GM21619 (cell line): ENCODE measurements around the gene CYP3A5.
"Not testable (repeated sequence)": the region's sequence is repeated elsewhere in the genome, so short reads cannot be mapped to it uniquely, and the experiment has no call there.

Experiments used
- ATAC-seq: cut with Tn5 transposase; IDR thresholded peaks from one replicate; pipeline ENCODE4 v1.9.1; 2021; ENCODE audit not compliant: unreplicated experiment

CYP3A5 gene

GRCh38 chr7:99685871-99686608, 6.2 kb upstream of the CYP3A5 start:
- not testable (repeated sequence) for ATAC-seq

- no peak for ATAC-seq
Measured at GRCh38 chr7:99685129-99685758, 5.4 kb upstream of the CYP3A5 start.

DNA sequence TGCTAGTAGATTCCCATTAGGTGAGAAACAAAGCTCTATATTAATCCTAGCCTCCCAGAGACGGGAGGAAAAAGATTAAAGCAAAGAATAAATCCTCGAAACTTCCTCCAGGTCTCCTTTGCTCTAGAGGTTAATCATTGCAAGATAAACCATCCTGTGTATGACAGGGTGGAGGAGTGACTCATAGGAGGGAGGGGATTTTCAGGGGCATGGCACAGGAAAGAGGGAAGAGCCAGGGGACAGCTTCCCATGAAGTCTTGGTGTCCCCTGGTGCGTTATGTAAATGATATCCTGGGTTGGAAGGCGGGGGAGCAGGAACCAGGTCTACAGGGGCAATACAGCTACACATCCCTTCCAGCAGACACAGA, 780 bp downstream of the CYP3A5 start:
- ATAC-seq = no peak

DNA sequence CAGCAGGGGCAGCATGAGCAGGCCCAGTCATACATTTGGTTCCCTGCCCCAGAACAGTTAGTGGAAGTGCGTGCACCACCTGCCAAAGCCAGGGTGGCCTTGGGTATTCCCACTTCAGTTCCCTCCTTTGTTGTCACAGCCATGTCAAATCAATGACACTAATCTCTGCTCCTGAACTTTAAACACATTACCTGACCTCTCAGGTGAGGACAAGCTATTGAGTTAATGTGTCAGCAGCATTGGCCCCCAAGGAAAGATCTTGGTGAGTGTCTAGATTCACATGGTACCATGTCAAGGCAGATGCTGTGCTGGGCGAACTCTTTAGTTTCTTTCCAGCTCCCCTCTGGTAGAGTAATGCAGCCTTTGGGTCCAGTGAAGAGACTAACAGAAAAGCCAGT, 2.1 kb downstream of the CYP3A5 start:
- no peak for ATAC-seq

- no peak for ATAC-seq
Measured at GRCh38 chr7:99677013-99677647, 2.7 kb downstream of the CYP3A5 start.

DNA sequence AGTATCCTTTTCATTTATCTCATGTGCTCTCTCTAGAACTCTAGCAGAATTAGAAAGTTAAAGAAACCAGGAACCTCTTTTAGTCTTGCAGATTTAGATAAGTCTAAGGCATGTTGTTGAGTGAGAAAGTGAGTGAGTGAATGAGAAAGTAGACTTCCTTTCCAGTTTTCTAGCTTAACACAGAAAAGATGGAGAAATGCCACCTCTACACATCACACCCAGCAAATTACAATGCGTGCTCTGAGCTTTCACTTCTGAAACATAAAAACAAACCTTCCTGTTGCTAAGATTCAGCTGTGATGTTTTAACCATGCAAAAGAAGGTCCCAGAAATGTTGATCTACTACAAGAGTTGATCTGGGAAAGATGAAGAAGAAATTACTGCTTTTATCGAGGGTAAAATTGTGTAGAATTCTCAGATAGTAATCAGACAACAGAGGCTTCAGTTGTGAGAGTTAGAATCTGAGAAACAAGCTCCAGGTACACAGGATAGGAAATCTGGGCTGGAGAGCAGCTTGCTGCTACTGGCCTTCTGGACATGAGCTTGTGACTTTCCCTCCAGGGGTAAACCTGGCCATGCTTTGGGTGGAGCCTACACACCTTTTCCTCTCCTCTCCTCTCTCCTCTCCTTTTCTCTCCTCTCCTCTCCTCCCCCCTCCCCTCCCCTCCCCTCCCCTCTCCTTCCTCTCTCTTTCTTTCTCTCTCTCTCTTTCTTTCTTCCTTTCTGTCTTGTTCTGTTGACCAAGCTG, 4.6 kb downstream of the CYP3A5 start:
- ATAC-seq = no peak

DNA sequence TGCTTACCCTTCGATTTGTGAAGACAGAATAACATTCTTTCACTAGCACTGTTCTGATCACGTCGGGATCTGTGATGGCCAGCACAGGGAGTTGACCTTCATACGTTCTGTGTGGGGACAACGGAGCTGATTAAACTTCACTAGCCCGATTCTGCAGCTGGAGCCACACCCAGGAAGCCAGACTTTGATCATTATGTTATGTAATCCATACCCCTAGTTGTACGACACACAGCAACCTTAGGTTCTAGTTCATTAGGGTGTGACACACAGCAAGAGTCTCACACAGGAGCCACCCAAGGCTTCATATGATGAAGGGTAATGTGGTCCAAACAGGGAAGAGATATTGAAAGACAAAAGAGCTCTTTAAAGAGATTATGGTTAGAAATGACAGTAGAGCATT, 7.2 kb downstream of the CYP3A5 start:
- no peak for ATAC-seq

DNA sequence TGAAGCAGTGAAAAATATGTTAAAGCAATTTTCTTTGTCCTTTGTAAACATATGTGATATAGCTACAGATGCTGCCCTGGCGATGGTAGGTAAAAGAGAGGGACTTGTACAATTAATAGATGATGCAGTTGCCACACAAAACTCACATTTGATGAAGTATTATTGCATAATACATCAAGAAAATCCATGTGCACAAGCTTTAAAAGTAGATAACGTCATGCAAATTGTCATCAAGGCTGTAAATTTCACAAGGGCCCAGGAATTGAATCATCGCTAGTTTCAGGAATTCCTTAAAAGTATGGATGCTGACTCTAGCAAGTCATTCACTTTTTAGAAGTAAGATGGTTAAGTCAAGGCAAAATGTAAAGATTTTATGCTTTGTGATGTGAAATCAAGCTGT, 10.0 kb downstream of the CYP3A5 start:
- ATAC-seq = no peak

- no peak for ATAC-seq
Measured at GRCh38 chr7:99668541-99668940, 11.3 kb downstream of the CYP3A5 start.

GRCh38 chr7:99667179-99667578, 12.6 kb downstream of the CYP3A5 start:
- ATAC-seq = no peak

GRCh38 chr7:99666013-99666395, 13.8 kb downstream of the CYP3A5 start:
- ATAC-seq = no peak

DNA sequence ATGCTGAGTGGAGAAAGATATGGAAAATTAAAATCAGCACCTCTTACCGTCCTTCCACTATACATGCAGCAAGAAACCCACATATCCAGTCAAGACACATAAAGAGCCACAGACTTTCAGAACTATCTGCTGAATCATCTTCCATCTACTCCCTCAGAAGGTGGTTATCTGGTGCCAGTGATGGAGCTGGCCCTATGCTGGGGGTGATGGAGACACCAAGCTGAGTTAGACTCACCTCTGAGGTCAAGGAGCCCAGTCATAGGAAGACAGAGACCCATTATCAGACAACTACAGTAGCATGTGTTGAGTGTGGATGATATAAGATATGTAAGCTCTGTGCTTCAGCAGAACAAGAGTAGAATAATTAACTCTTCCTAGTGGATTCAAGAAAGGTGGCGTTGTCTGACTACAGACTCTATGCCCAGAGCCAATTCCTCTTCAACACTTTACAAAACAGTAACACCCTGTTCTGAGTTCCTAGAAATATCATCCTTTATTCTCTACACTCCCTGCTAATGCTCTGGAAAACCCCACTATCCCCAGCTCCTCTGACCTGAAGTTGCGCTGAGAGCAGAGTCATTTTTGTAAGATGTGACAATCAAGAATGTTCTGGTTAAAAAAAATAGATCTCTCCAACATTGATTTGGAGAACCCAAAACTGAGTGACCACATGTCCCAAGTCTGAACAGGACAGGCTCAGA, 14.3 kb downstream of the CYP3A5 start:
- no peak for ATAC-seq

DNA sequence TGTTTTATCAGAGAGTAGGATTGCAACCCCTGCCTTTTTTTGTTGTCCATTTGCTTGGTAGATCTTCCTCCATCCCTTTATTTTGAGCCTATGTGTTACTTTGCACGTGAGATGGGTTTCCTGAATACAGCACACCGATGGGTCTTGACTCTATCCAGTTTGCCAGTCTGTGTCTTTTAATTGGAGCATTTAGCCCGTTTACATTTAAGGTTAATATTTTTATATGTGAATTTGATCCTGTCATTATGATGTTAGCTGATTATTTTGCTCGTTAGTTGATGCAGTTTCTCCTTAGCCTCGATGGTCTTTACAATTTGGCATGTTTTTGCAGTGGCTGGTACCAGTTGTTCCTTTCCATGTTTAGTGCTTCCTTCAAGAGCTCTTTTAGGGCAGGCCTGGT, 21.9 kb downstream of the CYP3A5 start:
- not testable (repeated sequence) for ATAC-seq

DNA sequence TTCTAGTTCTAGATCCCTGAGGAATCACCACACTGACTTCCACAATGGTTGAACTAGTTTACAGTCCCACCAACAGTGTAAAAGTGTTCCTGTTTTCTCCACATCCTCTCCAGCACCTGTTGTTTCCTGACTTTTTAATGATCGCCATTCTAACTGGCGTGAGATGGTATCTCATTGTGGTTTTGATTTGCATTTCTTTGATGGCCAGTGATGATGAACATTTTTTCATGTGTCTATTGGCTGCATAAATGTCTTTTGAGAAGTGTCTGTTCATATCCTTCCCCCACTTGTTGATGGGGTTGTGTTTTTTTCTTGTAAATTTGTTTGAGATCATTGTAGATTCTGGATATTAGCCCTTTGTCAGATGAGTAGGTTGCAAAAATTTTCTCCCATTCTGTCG, 25.2 kb downstream of the CYP3A5 start:
- ATAC-seq = not testable (repeated sequence)

- ATAC-seq = no peak
Measured at GRCh38 chr7:99653754-99654153, 26.0 kb downstream of the CYP3A5 start.

DNA sequence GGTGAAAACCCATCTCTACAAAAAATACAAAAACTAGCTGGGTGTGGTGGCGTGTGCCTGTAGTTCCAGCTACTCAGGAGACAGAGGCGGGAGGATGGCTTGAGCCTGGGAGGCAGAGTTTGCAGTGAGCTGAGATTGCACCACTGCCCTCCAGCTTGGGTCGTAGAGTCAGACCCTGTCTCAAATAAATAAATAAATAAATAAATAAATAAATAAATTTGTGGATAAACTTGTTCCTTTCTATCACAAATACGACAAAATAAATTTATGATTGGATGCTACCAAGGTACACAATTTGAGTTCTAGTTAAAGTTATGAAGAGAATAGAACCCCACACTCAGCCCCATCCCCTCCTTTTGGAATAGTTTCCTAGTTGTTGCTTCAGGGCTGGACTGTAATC, 26.5 kb downstream of the CYP3A5 start:
- not testable (repeated sequence) for ATAC-seq

DNA sequence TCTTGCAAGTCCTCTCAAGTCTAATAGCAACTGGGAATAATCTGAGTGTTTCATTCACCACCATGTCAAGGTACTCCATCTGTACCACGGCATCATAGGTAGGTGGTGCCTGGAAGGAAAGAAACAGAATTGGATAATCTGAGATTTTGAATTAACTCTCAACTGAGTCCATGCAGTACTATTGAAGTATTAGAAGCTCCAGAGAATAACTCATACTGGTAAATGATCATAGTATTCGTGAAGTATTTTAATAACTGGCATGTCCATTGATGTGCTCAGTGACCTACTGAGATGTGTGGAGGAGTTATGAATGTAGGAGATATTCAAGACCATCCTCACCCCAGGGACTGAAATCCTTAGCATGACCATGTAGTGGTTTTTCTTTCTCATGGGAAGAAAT, 27.1 kb downstream of the CYP3A5 start:
- ATAC-seq = no peak

GRCh38 chr7:99651290-99651689, 28.5 kb downstream of the CYP3A5 start:
- ATAC-seq = no peak

DNA sequence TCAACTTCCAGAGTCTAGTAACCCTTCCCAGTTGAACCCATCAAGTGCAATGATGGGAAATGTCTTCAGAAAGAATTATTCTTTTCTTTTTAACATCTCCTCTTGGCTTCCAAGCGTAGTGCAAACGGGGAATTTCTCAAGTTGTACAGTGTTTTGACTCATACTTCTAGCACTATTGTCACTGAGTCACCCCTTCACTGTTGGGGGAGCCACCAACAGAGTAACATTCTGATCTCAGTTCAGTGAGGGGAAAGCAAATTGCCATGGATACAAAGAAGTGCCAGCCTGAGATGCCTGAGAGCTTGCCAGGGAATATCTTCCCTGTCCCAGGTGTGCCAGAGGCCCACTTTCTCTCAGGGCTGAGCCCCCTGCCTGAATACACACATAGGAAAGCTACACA, 31.0 kb downstream of the CYP3A5 start:
- no peak for ATAC-seq

- ATAC-seq = no peak
Measured at GRCh38 chr7:99645590-99645989, 34.2 kb downstream of the CYP3A5 start.

DNA sequence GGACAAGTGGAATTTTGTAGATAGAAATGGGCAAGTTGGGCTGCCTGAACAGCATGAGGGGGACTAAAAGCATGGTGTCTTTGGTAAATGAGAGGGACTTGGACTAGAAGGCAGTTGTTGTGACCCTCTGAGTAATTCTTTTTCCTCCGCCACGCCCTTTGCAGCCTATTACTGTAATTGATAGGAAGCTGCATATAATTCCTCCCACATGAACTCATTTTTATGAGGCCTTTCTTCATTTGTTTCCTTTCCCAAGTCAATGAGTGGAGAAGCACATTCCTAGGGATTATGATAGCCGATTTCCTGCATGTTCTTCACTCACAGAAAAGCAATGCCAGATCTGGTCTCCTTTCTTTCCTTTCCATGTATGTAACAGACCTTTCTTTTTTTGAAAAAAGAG, 35.4 kb downstream of the CYP3A5 start:
- no peak for ATAC-seq
